ENCODE measurements around the gene UACA. TPM values are rescaled to one million over a fixed set of nuclear protein-coding genes. Genes with fewer than 3 reads are reported as not detected.

Gene UACA
- total and polyA plus RNA-seq, 2 experiments from 2014 or later: 21.5 to 35.8 TPM

- H4K20me1 ChIP-seq (replicated peaks; ENCODE audit: insufficient read depth): no peaks in the 10 kb centered on the region; the same call in 1 of the 2 replicates
- H3K27me3 ChIP-seq (ENCODE audit: insufficient read depth): no peaks in the 10 kb centered on the region
- DNase-seq (ENCODE audit: low spot score) (no peak), ATAC-seq (no peak)
- no peak overlapping the region for H3K4me3 ChIP-seq
- no peaks in the 10 kb centered on the region for H3K36me3 ChIP-seq (ENCODE audit: insufficient read depth)
- no peaks in the 10 kb centered on the region for H3K9me2 ChIP-seq (ENCODE audit: insufficient read depth)
- Mint-ChIP-seq H3K27me3 (ENCODE audit: insufficient read depth, low read depth, poor library complexity) (no peaks in the 10 kb centered on the region), H3K4me3 (no peak overlapping the region), H3K36me3 (ENCODE audit: low read depth) (no peaks in the 10 kb centered on the region), H3K4me1 (peaks cover 6% of the 10 kb centered on the region; the same call in 2 of the 3 replicates), H3K9me3 (no peaks in the 10 kb centered on the region; the same call in 2 of the 3 replicates), H3K27ac (no peak overlapping the region)
- no peak overlapping the region for H3K4me2 ChIP-seq
- H3K79me2 ChIP-seq (replicated peaks; ENCODE audit: insufficient read depth): peaks cover 15% of the 10 kb centered on the region; the same call in 1 of the 2 replicates
- TF ChIP-seq EZH2 (IDR thresholded peaks at IDR 0.05; ENCODE audit: low read depth, unreplicated experiment): no peak
- no peak for TF ChIP-seq NANOG (IDR thresholded peaks at IDR 0.05; ENCODE audit: borderline replicate concordance)
- no peak for TF ChIP-seq CTCF (conservative IDR thresholded peaks at IDR 0.05; ENCODE audit: low read depth in 2 of 2)
- no peak for TF ChIP-seq ZNF462 (CRISPR knock-in tag; IDR thresholded peaks at IDR 0.05)
- no peak for TF ChIP-seq JUNB (IDR thresholded peaks at IDR 0.05; ENCODE audit: unreplicated experiment)
- TF ChIP-seq ETS1 (IDR thresholded peaks at IDR 0.05): no peak
- no peak for TF ChIP-seq REST (IDR thresholded peaks at IDR 0.05; ENCODE audit: unreplicated experiment)
- TF ChIP-seq POLR2AphosphoS5 (IDR thresholded peaks at IDR 0.05; ENCODE audit: low read depth): no peak
- TF ChIP-seq EZH2phosphoT487 (IDR thresholded peaks at IDR 0.05; ENCODE audit: unreplicated experiment): no peak
- no peak for TF ChIP-seq ZNF114 (CRISPR knock-in tag; IDR thresholded peaks at IDR 0.05)
- no peak for TF ChIP-seq STAT1 (IDR thresholded peaks at IDR 0.05; ENCODE audit: unreplicated experiment)
- no peak for TF ChIP-seq ZNF331 (CRISPR knock-in tag; IDR thresholded peaks at IDR 0.05; ENCODE audit: low read depth)
- no peak for TF ChIP-seq CREB1 (CRISPR knock-in tag; IDR thresholded peaks at IDR 0.05; ENCODE audit: low read depth)
- no peak overlapping the region for H3K27ac ChIP-seq (ENCODE audit: low read depth)
- no peak overlapping the region for H2AFZ ChIP-seq
- no peaks in the 10 kb centered on the region for H3K4me1 ChIP-seq (ENCODE audit: insufficient read depth)
- no peaks in the 10 kb centered on the region for H3F3A ChIP-seq (replicated peaks; ENCODE audit: low read depth)
Observed at GRCh38 chr15:70742928-70743327, 20.4 kb downstream of the UACA start.

Data from GM23338 (cell line).